EL (cell line): ENCODE data around the gene IPCEF1.
"Not testable (repeated sequence)": the region's sequence is repeated elsewhere in the genome, so short reads cannot be mapped to it uniquely, and the experiment has no call there.

Source experiments
- DNase-seq: peaks from one replicate; pipeline ENCODE4 v3.0.0-alpha.2; 2016

Gene IPCEF1

DNA sequence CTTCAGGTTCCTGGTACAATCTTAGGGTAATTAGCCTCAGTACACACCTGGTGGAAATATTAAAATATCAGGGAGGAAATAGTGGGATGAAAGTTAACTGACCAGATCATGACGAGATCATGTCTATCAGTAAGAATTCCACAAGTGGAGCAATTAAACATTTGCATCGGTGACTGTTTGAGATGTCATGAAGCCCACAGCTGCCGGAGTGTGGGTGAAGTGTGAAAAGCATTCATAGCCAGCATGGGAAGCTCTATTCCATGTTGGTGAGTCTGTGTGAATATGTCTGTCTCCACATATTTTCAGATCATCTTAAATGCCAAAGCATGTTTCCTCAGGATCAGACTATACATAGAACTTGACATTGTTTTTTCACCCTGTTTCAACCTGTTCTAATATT lies 142.8 kb downstream of the IPCEF1 start:
- no peak for DNase-seq

- no peak for DNase-seq
Observed at GRCh38 chr6:154210678-154211077, 145.9 kb downstream of the IPCEF1 start.

DNA sequence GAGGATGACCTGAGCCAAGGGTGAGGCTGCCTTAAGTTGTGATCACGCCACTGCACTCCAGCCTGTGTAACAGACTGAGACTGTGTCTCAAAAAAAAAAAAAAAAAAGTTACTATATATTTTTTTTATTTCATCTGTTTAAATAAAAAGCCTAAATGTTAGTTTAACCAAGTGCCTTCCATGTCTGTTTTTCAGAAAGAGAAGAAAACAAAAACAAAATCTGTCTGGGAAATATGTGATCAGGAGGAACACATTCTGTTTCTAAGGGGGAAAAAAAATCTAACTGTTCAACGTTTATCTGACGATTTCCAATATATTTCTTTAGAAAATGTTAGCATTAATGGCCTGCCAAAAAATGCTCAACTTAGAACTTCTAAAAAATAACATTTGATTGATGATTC lies 147.0 kb downstream of the IPCEF1 start:
- no peak for DNase-seq

GRCh38 chr6:154206996-154207395 lies 149.6 kb downstream of the IPCEF1 start:
- no peak for DNase-seq

DNA sequence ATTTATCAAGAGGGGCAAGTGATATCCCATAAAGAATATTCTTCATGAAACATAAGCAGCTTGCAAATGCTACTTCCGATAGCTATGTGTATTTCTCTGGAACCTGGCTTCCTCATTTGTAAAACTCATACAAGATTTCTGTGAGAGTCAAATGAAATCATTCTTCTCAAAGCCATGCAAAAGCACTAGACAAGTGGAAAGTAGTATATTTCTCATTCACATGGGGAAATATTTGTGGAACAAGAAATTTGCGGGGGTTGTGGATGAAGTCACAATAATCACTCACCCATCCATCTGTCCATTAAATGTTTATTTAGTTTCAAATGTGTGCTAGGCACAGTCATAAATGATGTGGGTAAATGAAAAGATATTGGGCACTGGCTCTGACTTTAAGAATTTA lies 150.5 kb downstream of the IPCEF1 start:
- DNase-seq: no peak

DNA sequence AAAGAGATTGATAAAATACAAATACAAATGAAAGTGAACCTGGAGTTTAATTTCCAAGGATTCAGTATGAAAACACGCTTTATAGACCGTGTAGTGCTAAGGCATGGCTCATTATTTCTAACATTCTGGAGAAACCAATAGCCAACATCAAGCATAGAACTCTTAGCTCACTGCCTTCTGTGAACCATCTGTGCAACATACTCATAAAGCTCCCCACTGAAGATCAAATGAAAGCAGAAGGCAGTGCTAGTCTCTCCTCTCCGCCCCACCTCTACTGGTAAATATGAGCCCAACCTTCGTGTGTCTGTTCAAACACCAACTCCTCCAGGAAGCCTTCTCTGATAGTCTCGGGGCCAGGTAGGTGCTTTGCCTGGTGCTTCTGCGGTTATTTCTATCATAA lies 153.6 kb downstream of the IPCEF1 start:
- DNase-seq: no peak

DNA sequence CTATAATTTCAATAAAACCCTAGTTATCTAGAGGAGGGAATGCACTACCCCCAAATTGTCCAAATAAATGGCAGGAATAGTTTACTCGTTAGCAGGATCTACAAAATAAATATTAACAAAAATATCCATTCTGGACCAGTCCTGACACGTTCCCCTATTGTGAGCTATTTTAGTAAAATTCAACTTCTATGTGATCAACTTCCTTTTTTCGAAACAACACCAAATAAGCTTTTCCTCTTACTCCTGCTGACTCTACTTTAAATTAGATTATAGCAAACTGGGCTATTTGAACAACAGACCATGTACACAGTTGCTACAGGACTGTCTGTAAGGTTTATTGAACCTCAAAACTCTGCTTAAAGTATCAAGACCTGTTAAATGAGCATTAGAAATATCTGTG lies 154.3 kb downstream of the IPCEF1 start:
- DNase-seq: no peak

DNA sequence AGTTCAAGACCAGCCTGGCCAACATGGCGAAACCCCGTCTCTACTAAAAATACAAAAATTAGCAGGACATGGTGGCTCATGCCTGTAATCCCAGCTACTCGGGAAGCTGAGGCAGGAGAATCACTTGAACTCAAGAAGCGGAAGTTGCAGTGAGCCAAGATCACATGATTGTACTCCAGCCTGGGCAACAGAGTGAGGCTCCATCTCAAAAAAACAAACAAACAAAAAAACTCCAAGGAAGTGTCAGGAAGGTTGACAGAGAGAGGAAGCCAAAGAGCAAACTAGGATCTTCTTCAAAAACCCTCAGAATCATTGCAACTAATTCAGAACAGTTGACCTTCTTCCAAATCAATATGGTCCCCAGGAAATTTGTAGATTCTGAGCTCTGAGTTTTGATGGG lies 154.9 kb downstream of the IPCEF1 start:
- DNase-seq: not testable (repeated sequence)

- peak; percentile 37 for DNase-seq
Observed at GRCh38 chr6:154197196-154197860, 159.3 kb downstream of the IPCEF1 start.

DNA sequence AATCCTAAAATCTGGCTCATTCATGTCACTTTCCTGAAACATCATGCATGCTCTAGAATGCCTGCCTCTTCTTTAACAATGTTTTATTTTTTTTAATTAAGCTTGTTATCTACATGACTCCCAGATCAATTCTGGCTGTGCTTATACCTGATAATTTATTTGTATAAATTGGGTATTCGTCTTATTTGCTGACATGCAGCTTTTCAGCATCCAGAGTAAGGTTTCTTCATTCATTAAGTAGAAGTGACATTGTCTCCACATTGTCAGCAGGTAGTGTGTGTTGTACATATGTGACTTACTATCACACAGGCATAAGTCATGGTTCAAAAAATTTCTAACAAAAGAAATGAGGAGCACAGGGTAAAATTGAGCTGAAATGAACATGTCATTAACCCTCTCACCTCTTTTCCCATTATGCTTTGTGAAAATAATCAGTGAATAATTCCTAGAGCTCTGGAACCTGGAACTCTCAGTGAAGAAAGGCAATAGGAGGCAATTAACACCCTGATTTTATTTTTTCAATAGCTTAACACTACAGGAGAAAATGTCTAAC lies 160.2 kb downstream of the IPCEF1 start:
- no peak for DNase-seq

DNA sequence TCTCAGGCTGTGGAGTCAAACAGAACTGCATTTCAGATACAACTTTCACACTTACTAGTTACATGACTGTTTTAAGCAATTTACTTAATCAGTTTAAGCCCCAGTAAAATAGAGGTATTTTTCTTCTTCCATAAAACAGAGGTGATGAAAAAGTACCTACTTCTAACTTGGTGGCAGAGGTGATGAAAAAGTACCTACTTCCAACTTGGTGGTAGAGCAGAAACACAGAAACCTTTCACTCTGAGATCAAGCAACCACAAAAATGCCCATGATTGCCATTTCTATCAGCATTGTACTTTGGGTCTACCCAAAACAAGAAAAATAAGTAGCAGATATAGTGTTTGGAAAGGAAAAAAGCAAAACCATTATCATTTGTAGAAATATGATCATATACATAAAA lies 168.9 kb downstream of the IPCEF1 start:
- no peak for DNase-seq

DNA sequence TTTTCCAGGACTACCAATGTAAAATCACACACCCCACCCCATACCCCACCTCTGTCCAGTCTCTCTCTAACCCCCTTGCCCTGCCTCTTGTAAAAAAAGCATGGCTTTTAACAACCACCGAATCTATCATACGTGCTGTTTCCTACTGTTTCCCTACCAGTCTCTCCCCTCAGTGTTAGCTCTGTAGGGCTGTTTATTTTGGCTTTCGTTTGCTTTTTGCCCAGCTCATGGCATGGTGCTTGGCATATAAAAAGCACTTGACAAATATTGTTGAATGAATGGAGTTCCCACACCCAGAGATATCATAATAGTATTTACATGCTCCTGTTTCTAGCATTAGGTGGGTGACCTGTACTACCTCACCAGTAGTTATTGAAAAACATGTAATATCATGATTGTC lies 169.4 kb downstream of the IPCEF1 start:
- no peak for DNase-seq

DNA sequence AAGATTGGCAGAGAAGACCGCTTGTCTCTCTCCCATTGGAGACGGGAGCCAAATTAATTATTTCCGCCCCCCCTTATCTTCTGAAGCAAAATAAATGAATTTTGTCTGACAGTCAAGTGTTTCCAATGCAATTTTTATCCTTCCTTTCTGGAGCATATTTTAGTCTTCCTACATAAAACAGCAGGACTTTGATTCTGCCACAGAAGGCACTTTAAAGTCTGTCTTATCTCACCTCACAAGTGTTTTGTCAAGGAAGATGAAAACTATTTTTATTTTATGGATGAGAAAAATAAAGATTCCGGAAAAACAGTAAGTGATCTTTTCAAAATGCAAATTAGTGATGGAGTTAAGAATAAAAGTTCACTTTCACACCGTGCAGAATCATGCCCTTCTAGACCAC lies 177.2 kb downstream of the IPCEF1 start:
- no peak for DNase-seq

- not testable (repeated sequence) for DNase-seq
Observed at GRCh38 chr6:154172393-154172792, 184.2 kb downstream of the IPCEF1 start.

- no peak for DNase-seq
Observed at GRCh38 chr6:154170106-154170505, 186.5 kb downstream of the IPCEF1 start.

DNA sequence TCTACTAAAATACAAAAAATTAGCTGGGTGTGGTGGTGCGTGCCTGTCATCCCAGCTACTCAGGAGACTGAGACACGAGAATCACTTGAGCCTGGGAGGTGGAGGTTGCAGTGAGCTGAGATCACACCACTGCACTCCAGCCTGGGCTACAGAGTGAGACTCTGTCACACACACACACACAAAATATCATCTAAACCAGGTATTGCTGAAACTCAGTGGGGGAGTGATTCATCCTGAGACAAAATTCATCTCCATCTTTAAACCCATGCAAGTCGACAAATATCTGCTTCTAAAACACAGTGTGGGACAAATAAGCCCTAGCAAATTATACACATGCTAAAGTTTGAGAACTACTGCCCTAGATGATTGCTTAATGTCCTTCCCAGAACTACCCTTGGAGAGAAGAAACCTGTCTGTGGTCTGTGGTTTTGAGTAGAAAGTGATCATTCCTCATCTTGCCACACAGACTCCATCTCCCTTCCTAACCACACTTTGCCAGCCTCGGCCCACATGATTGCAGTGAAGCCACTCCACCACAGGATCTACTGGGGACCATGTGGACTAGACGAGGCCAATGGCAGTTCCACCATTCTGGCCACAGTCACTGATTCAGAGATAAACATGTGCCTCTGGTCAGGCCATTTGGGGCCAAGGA lies 187.3 kb downstream of the IPCEF1 start:
- no peak for DNase-seq

DNA sequence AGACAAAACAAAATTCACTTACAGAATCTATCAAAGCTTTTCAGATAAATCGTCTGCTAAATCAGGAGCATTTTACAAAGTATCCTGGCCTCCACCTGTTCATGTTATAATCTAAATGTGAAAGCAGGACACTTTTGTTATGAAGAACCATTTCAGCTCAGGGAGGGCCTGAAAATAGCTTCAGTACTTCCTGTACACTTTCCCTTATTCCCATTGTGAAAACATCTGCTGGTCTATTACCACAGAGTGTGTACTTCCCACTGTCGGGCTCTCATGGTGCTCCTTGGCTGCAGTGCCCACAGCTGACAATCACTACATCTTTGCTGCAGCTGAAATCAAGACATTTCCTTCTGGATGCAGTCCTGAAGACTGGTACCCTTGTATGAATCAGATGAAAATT lies 189.5 kb downstream of the IPCEF1 start:
- DNase-seq: no peak

- DNase-seq: no peak
Observed at GRCh38 chr6:154166140-154166539, 190.5 kb downstream of the IPCEF1 start.

DNA sequence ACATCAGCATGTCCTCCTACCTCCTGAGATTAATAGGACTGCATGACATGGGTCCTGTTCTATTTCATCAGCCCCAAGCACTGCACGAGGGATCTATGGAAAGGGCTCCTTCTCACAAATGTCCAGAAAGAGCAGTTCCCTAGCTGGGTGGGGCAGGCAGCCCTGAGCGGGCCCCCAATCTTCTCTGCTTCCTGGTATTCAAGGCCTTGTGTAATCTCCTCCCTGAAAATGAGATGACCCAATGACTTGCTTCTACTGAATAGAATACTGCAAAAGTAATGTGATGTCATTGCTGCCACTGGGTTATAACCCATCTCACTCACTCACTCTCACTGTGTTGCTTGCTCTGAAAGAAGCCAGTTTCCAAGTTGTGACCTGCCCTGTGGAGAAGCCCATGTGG lies 191.1 kb downstream of the IPCEF1 start:
- DNase-seq: no peak

- peak; percentile 33 for DNase-seq
Observed at GRCh38 chr6:154164397-154164796, 192.2 kb downstream of the IPCEF1 start.

GRCh38 chr6:154161689-154162088 lies 194.9 kb downstream of the IPCEF1 start:
- DNase-seq: no peak

GRCh38 chr6:154159126-154159525 lies 197.5 kb downstream of the IPCEF1 start:
- no peak for DNase-seq

DNA sequence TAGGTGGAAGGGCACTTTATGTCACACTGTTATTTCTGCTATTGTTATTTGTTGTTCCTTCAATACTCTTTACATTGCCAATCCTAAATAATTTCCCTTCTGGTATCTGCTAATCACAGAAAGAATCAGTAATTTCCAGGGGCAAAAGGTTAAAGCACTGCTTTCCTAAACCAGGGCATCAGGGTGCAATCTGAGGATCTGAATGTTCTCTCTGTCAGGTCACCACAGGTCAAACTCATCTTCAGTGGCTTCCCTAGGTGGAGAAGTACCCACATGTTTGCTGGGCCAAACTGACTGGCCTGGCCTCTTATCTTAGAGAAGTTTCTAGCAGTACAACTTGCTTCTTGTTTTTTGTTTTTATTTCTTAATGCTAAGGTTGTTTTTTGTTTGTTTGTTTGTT lies 198.9 kb downstream of the IPCEF1 start:
- no peak for DNase-seq

DNA sequence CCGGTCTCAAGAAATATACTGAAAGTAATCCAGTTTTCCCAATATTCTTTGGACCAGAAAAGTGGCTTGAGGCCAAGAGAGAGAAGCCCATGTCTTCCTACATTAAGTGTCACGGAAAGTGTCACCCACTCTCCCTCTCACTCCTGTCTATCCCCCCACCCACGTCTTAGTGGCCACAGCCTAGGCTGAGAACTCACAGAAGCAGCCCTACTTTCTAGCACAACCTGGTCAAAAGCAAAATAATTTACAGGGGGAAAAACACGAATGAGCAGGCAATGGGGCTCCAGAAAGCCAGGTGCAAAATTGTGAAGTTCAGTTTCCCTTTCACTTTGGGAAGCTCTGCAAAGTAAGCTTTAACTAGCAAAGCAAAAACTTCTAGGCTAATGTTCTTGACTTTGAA lies 199.5 kb downstream of the IPCEF1 start:
- no peak for DNase-seq
